Activated CD8-positive, alpha-beta T cell treated with anti-CD3 and anti-CD28 coated beads, Interleukin-2, amount 10 ng/mL, durations not matched to agents 7 days and 5 days (primary cell): ENCODE data around the gene CELA3B. TPM values are rescaled to one million over a fixed set of nuclear protein-coding genes. Genes with fewer than 3 reads are reported as not detected.
A peak's percentile ranks its signal among the peaks of the same experiment; 100 is the strongest.
"Not testable (repeated sequence)": the region's sequence is repeated elsewhere in the genome, so short reads cannot be mapped to it uniquely, and the experiment has no call there.

Experiments
- ATAC-seq: fragments of 150-1000 bp; cut with Tn5 transposase; one replicate; pipeline ENCODE4 v1.10.0; 2021; ENCODE audit warnings: moderate library complexity
- CTCF ChIA-PET: fragments of 350-600 bp; sonication (Branson Sonifier 250); formaldehyde crosslinking; loops from one replicate; lab custom pipeline; 2021; ENCODE audit warnings: antibody characterized with exemption; lab: Charles Lee
- POLR2A ChIA-PET: fragments of 350-600 bp; sonication (Branson Sonifier 250); formaldehyde crosslinking; loops from one replicate; lab custom pipeline; 2021; ENCODE audit warnings: antibody characterized with exemption; lab: Charles Lee
- DNase-seq: peaks from one replicate; pipeline ENCODE4 v3.0.0-alpha.2; 2020
- H3K27ac Mint-ChIP-seq: one replicate; pipeline ENCODE4 v1.8.0; 2021; ENCODE audit warnings: mild to moderate bottlenecking, mixed read lengths
- H3K27me3 Mint-ChIP-seq: one replicate; pipeline ENCODE4 v1.8.0; 2021; ENCODE audit warnings: low read depth, mixed read lengths
- H3K36me3 Mint-ChIP-seq: one replicate; pipeline ENCODE4 v1.8.0; 2021; ENCODE audit warnings: low read depth, mixed read lengths
- H3K4me1 Mint-ChIP-seq: one replicate; pipeline ENCODE4 v1.8.0; 2021; ENCODE audit warnings: low read depth, mixed read lengths
- H3K4me3 Mint-ChIP-seq: one replicate; pipeline ENCODE4 v1.8.0; 2021; ENCODE audit warnings: mild to moderate bottlenecking, mixed read lengths
- H3K9me3 Mint-ChIP-seq: one replicate; pipeline ENCODE4 v1.8.0; 2022; ENCODE audit warnings: mixed read lengths; ENCODE audit not compliant: insufficient read depth
- total RNA-seq, 2 experiments: library from RNA; stranded (reverse); gene quantifications; one replicate each; pipeline ENCODE4 v1.2.3, GENCODE V29; 2021

CELA3B gene
- total RNA-seq, 2 experiments from 2014 or later, result not detected

DNA sequence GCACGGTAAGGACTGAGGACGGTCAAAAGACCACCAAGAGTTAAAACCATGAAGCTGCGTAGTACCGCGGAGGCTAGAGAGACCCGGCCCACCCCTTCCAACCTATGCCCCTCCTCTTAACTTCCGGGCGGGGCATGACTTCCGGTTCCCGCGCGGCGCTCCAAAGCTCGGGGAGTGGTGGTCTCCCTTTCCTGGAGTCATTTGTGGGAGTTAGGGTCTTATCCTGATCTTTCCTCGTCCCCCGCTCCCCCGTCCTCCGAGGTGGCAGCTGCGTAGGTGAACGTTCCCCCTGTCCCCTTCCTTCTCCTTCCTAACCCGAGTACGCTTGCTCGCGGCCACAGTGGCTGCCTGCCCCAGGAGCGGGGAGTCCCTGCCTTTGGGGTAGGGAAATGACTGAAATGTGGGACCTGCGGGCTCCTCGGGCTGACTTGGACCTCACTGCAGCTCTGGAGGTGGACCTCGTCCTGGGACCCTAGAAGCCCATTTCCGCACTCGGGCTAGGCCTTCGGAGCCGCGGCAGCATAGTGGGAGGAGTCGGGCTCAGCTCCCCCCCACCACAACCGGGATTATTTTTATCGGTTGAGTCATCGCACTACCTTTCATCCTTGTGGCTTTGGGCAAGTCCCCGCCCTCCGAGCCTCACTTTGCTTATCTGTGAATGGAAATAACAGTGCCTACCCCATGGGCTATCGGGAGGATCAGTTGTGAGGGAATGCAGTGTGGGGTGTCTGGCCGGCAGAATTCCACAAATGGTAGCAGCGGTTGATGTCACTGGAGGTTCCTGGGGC, 48.7 kb downstream of the CELA3B start:
- H3K36me3 Mint-ChIP-seq, result peaks cover 15% of the 10 kb centered on the region
- CTCF ChIA-PET, result interaction anchor here (0.8 to 17.7 kb wide), 14 partner anchors 12 to 322 kb away, joined by 3 to 210 read pairs (median 6); partner anchors contain the start of genes CDC42 and USP48
- H3K27ac Mint-ChIP-seq, result peak overlapping the region; percentile 97
- POLR2A ChIA-PET, result interaction anchor here (0.6 to 10.7 kb wide), 21 partner anchors 8 to 1610 kb away, joined by 3 to 310 read pairs (median 6); partner anchors contain the start of genes CDC42 and USP48
- peak; percentile 65 for ATAC-seq
- DNase-seq, result peak; percentile 93
- H3K4me3 Mint-ChIP-seq, result peak overlapping the region; percentile 89
- H3K9me3 Mint-ChIP-seq, result no peaks in the 10 kb centered on the region
- H3K27me3 Mint-ChIP-seq, result no peaks in the 10 kb centered on the region
- peaks cover 60% of the 10 kb centered on the region for H3K4me1 Mint-ChIP-seq

DNA sequence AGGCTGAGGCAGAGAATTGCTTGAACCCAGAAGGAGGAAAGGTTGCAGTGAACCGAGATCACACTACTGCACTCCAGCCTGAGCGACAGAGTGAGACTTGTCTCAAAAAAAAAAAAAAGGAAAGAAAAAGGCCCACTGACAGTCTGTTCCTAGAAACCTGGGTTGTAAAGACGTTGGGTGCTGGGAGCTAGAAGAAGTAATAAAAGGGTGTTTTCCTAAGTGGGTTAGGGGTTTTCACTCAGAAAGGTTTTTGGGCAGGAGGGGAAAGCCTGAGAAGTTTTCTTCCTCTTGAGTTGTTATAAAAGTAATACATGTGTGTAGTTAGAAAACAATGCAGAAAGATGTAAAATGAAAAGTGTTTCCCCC, 50.1 kb downstream of the CELA3B start:
- H3K36me3 Mint-ChIP-seq, result peaks cover 19% of the 10 kb centered on the region
- H3K9me3 Mint-ChIP-seq, result no peaks in the 10 kb centered on the region
- CTCF ChIA-PET, result interaction anchor here (6.1 to 17.7 kb wide), 2 partner anchors 13 to 28 kb away, joined by 42 to 210 read pairs; partner anchors contain the start of gene CDC42
- no peak for ATAC-seq
- H3K4me1 Mint-ChIP-seq, result peaks cover 67% of the 10 kb centered on the region
- POLR2A ChIA-PET, result interaction anchor here (1.3 to 10.7 kb wide), 3 partner anchors 11 to 40 kb away, joined by 3 to 310 read pairs (median 201); partner anchors contain the start of gene CDC42
- no peaks in the 10 kb centered on the region for H3K27me3 Mint-ChIP-seq
- no peak for DNase-seq
- H3K27ac Mint-ChIP-seq, result peak overlapping the region; percentile 97
- H3K4me3 Mint-ChIP-seq, result peak overlapping the region; percentile 89

DNA sequence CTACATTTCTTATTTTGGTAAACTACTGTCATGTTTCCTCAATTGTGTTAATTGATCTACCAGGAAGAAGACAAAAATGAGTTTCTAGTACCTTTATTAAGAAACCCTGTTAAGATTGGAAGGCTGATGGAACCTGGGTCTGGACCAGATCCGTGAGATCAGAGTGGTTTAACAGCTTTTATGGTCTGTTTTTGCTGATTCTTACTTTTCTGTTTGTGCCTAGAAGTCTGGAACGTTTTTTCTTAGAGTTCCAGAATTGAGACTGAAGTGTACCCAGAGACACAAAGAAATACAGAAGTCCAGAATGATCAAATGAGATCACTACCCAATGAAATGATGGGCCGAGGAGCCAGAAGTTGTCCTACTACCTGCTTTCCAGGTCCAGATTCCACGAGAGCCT, 53.2 kb downstream of the CELA3B start:
- no peak for ATAC-seq
- ChIA-PET POLR2A (interaction anchor here (2.1 to 3.4 kb wide), 3 partner anchors 11 to 25 kb away, joined by 7 to 31 read pairs (median 26); partner anchors contain the start of gene CDC42), CTCF (interaction anchor here (1.4 to 17.7 kb wide), 4 partner anchors 10 to 63 kb away, joined by 3 to 210 read pairs (median 22); partner anchors contain the start of gene CDC42)
- H3K27me3 Mint-ChIP-seq, result no peaks in the 10 kb centered on the region
- peaks cover 19% of the 10 kb centered on the region for H3K36me3 Mint-ChIP-seq
- H3K4me3 Mint-ChIP-seq, result no peak overlapping the region
- no peak overlapping the region for H3K27ac Mint-ChIP-seq
- peaks cover 46% of the 10 kb centered on the region for H3K4me1 Mint-ChIP-seq
- no peak for DNase-seq
- no peaks in the 10 kb centered on the region for H3K9me3 Mint-ChIP-seq

DNA sequence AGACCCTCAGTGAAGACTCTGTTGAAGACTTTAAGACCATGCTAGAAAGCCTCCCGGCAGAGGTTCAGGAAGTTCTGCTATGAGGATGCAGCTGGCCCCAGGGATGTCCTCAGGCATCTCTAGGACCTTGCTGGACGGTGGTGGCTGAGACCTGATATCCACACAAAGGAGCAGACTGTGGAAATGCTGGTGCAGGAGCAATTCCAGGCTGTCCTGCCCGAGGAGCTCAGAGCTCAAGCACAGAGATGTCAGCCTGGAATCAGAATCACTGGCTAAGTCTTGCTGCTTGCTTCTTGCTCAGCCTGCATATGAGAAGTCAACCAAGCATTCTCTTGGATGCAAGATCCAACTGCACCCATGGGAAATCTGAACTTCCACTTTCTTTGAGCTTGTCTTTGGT, 53.7 kb downstream of the CELA3B start:
- no peak for DNase-seq
- Mint-ChIP-seq H3K27ac (no peak overlapping the region), H3K4me1 (peaks cover 46% of the 10 kb centered on the region), H3K9me3 (no peaks in the 10 kb centered on the region), H3K4me3 (no peak overlapping the region), H3K36me3 (peaks cover 19% of the 10 kb centered on the region), H3K27me3 (no peaks in the 10 kb centered on the region)
- no peak for ATAC-seq
- ChIA-PET CTCF (interaction anchor here (1.4 to 17.7 kb wide), 4 partner anchors 9 to 75 kb away, joined by 3 to 210 read pairs (median 24); partner anchors contain the start of gene CDC42), POLR2A (interaction anchor here (2.1 to 3.4 kb wide), 3 partner anchors 10 to 25 kb away, joined by 7 to 31 read pairs (median 26); partner anchors contain the start of gene CDC42)

DNA sequence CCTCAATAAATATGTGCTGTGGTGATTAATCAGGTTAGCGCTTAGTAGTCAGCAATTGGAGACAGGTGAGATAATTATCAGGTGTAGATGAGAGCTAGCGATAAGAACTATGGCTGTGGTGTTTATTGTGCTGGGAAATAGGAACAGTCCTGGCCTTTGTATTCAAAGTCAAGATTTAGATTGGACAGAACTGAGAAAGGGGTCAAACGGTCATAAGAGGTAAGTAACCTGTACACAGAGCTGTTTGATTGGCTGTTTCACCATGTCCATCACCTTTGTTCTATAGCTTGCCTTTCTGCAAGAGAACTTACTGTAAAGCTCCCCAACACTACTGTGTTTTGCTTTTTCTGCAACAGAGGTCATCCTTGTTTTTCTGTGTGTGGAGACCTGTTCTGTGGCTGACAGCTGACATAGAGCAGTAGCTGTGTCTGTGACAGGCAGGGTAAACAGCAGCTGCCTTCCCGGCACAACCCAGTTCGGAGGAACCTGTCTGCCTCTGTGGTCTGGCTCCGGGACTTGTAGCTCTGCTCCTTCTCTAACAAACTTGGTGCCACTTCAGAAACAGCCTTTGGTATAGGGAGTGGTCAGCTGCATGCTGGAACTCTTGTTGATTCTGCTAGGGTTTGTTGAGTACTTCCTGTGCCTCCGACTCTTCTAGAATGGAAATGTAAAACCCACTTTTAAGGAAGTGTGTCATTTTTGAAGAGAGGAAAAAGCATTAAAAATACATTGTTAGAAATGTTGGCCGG, 54.6 kb downstream of the CELA3B start:
- ChIA-PET CTCF (interaction anchor here (0.9 to 17.7 kb wide), 6 partner anchors 8 to 74 kb away, joined by 3 to 210 read pairs (median 10); partner anchors contain the start of gene CDC42), POLR2A (interaction anchor here (0.5 to 3.4 kb wide), 6 partner anchors 9 to 1949 kb away, joined by 3 to 31 read pairs (median 6); partner anchors contain the start of genes CDC42 and SRSF10)
- Mint-ChIP-seq H3K27me3 (no peaks in the 10 kb centered on the region), H3K9me3 (no peaks in the 10 kb centered on the region), H3K4me3 (peak overlapping the region; percentile 4), H3K27ac (peak overlapping the region; percentile 75), H3K36me3 (peaks cover 15% of the 10 kb centered on the region), H3K4me1 (peaks cover 40% of the 10 kb centered on the region)
- ATAC-seq (peak; percentile 75), DNase-seq (peak; percentile 33)

DNA sequence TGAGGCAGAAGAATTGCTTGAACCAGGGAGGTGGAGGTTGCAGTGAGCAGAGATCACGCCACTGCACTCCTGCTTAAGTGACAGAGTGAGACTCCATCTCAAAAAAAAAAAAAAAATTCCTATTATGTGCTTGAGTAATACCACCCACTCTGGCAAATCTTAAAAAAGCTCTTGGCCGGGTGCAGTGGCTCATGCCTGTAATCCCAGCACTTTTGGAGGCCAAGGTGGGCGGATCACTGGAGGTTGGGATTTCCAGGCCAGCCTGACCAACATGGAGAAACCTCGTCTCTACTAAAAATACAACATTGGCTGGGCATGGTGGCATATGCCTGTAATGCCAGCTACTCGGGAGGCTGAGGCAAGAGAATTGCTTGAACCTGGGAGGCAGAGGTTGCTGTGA, 58.0 kb downstream of the CELA3B start:
- H3K36me3 Mint-ChIP-seq, result peaks cover 10% of the 10 kb centered on the region
- not testable (repeated sequence) for H3K9me3 Mint-ChIP-seq, DNase-seq, H3K27me3 Mint-ChIP-seq, H3K4me3 Mint-ChIP-seq, ATAC-seq, H3K27ac Mint-ChIP-seq
- H3K4me1 Mint-ChIP-seq, result peaks cover 45% of the 10 kb centered on the region
- ChIA-PET CTCF (interaction anchor here (17.7 kb wide), 1 partner anchor 20 kb away, joined by 210 read pairs; the partner anchor contains the start of gene CDC42), POLR2A (interaction anchor here (0.5 to 8.8 kb wide), 3 partner anchors 9 to 87 kb away, joined by 5 to 201 read pairs (median 168); partner anchors contain the start of gene CDC42)

DNA sequence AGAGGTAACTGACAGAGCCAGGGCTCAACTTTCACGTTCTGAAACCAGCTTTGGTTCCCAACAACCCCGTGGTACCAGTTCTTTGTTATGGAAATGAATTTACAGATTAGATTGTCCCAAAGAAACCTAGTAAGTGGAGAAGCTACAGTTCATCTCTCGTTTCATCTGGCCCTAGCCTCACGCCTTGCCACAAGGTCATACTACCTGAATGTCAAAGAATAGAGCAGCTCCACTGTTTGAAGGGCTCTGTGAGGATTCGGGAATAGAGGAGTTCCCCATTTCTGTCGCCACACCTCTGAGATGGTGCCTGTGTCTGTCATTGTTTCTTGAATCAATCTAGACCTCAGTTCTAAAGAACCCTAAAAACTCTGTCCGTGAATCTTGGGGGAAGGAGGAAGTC, 60.7 kb downstream of the CELA3B start:
- no peak for DNase-seq
- ChIA-PET CTCF (interaction anchor here (1.2 to 5.9 kb wide), 3 partner anchors 14 to 55 kb away, joined by 3 to 59 read pairs (median 25); partner anchors contain the start of gene CDC42), POLR2A (interaction anchor here (6.5 to 8.8 kb wide), 2 partner anchors 11 to 16 kb away, joined by 168 to 201 read pairs; partner anchors contain the start of gene CDC42)
- Mint-ChIP-seq H3K36me3 (peaks cover 3% of the 10 kb centered on the region), H3K4me1 (peaks cover 42% of the 10 kb centered on the region), H3K4me3 (no peak overlapping the region), H3K9me3 (no peaks in the 10 kb centered on the region), H3K27ac (peak overlapping the region; percentile 49), H3K27me3 (no peaks in the 10 kb centered on the region)
- ATAC-seq, result no peak

DNA sequence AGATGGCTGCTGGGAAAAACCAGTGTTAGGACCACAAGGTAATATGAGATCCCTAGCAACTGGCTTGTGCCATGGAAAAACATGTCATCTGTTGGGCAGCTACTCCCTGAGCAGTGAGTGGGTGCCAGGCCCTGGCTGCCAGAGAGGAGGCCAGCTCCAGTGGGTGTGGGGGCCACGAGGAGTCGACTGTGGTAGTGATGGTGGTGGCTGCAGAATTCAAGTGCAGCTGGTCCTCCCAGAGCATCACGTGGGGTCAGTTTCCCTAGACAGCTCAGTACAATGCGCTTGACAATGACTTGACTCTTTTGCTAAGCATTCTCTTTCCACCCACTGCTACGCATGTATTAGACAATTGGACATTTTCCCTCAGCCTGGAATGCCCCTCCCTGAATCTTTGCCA, 61.2 kb downstream of the CELA3B start:
- Mint-ChIP-seq H3K4me3 (no peak overlapping the region), H3K9me3 (no peaks in the 10 kb centered on the region), H3K27ac (peak overlapping the region; percentile 99), H3K4me1 (peaks cover 48% of the 10 kb centered on the region), H3K36me3 (peaks cover 3% of the 10 kb centered on the region), H3K27me3 (no peaks in the 10 kb centered on the region)
- ChIA-PET POLR2A (interaction anchor here (6.5 to 8.8 kb wide), 2 partner anchors 12 to 15 kb away, joined by 168 to 201 read pairs; partner anchors contain the start of gene CDC42), CTCF (interaction anchor here (1.2 to 5.9 kb wide), 4 partner anchors 9 to 54 kb away, joined by 3 to 59 read pairs (median 34); partner anchors contain the start of gene CDC42)
- ATAC-seq (no peak), DNase-seq (no peak)

Other genes with a start within 250 kb of the CELA3B start
- gene USP48, start 193.9 kb upstream of the CELA3B start, total RNA-seq, result 10 to 100 TPM; 71.3 to 74.9 TPM
- gene LDLRAD2, start 164.8 kb upstream of the CELA3B start, total RNA-seq, result not detected
- gene HSPG2, start 39.7 kb upstream of the CELA3B start, total RNA-seq, result 1 to 10 TPM; 3.2 to 3.8 TPM
- gene CELA3A, start 24.6 kb downstream of the CELA3B start, total RNA-seq, result not detected
- 100 to 1,000 TPM; 365 to 389 TPM for gene CDC42, start 75.7 kb downstream of the CELA3B start, total RNA-seq
- gene WNT4, start 166.1 kb downstream of the CELA3B start, total RNA-seq, result not detected